Central memory CD8-positive, alpha-beta T cell (primary cell): ENCODE measurements around the gene MYL10.
"Not testable (repeated sequence)": the region's sequence is repeated elsewhere in the genome, so short reads cannot be mapped to it uniquely, and the experiment has no call there.

Experiments used
- ATAC-seq: fragments of 150-1000 bp; cut with Tn5 transposase; replicated peaks from 2 replicates; pipeline ENCODE4 v1.10.0; 2022; ENCODE audit warnings: mild to moderate bottlenecking, moderate FRiP score, moderate number of reproducible peaks; ENCODE audit not compliant: poor library complexity, severe bottlenecking; ENCODE audit errors: extremely low read depth
- DNase-seq, 2 donors: peaks; one replicate each; pipeline ENCODE4 v3.0.0; 2021; ENCODE audit warnings: low spot score in 2 of 2
- H3K27ac Mint-ChIP-seq: one replicate; pipeline ENCODE4 v1.8.0; 2022; ENCODE audit warnings: low read depth, mild to moderate bottlenecking, moderate library complexity, mixed read lengths
- H3K27me3 Mint-ChIP-seq: one replicate; pipeline ENCODE4 v1.8.0; 2022; ENCODE audit warnings: mixed read lengths
- H3K36me3 Mint-ChIP-seq: one replicate; pipeline ENCODE4 v1.8.0; 2022; ENCODE audit warnings: mild to moderate bottlenecking, moderate library complexity, mixed read lengths; ENCODE audit not compliant: insufficient read depth
- H3K4me1 Mint-ChIP-seq: one replicate; pipeline ENCODE4 v1.8.0; 2022; ENCODE audit warnings: mixed read lengths
- H3K4me3 Mint-ChIP-seq: one replicate; pipeline ENCODE4 v1.8.0; 2022; ENCODE audit warnings: mild to moderate bottlenecking, moderate library complexity, mixed read lengths
- H3K9me3 Mint-ChIP-seq: one replicate; pipeline ENCODE4 v1.8.0; 2022; ENCODE audit warnings: mixed read lengths

The MYL10 gene

DNA sequence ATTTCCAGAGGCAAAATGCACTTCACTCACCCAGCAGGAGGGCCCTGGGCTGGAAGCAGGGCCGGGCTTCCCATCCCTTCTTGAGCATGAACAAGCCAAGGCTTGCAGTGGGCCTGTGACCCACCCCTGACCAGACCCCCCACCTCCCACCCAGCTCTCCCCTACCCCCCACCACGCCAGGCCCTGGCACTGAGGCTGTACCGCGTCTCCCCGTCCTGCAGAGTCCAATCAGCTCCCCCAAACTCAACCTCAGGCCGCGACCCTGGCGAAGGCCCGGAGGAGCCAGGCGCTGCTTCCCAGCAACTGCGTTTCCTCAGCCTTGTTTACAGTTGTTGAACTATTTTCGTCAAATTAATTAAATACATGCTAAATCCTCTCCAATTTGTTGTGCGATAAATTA lies 16.9 kb upstream of the MYL10 start:
- no peaks in the 10 kb centered on the region for H3K36me3 Mint-ChIP-seq
- H3K4me1 Mint-ChIP-seq = no peaks in the 10 kb centered on the region
- no peak overlapping the region for H3K27ac Mint-ChIP-seq
- H3K9me3 Mint-ChIP-seq = no peaks in the 10 kb centered on the region
- DNase-seq = no peak
- H3K4me3 Mint-ChIP-seq = no peak overlapping the region
- peaks cover 42% of the 10 kb centered on the region for H3K27me3 Mint-ChIP-seq
- ATAC-seq = no peak

- Mint-ChIP-seq H3K27ac (no peak overlapping the region), H3K27me3 (peaks cover 31% of the 10 kb centered on the region), H3K4me3 (no peak overlapping the region), H3K9me3 (no peaks in the 10 kb centered on the region), H3K4me1 (no peaks in the 10 kb centered on the region), H3K36me3 (no peaks in the 10 kb centered on the region)
- no peak for ATAC-seq
- no peak for DNase-seq
Observed at GRCh38 chr7:101644879-101645278, 15.8 kb upstream of the MYL10 start.

GRCh38 chr7:101639127-101639526 lies 10.0 kb upstream of the MYL10 start:
- H3K27ac Mint-ChIP-seq, H3K4me1 Mint-ChIP-seq, DNase-seq, ATAC-seq, H3K9me3 Mint-ChIP-seq, H3K4me3 Mint-ChIP-seq, H3K36me3 Mint-ChIP-seq: not testable (repeated sequence)
- H3K27me3 Mint-ChIP-seq = peaks cover 18% of the 10 kb centered on the region

DNA sequence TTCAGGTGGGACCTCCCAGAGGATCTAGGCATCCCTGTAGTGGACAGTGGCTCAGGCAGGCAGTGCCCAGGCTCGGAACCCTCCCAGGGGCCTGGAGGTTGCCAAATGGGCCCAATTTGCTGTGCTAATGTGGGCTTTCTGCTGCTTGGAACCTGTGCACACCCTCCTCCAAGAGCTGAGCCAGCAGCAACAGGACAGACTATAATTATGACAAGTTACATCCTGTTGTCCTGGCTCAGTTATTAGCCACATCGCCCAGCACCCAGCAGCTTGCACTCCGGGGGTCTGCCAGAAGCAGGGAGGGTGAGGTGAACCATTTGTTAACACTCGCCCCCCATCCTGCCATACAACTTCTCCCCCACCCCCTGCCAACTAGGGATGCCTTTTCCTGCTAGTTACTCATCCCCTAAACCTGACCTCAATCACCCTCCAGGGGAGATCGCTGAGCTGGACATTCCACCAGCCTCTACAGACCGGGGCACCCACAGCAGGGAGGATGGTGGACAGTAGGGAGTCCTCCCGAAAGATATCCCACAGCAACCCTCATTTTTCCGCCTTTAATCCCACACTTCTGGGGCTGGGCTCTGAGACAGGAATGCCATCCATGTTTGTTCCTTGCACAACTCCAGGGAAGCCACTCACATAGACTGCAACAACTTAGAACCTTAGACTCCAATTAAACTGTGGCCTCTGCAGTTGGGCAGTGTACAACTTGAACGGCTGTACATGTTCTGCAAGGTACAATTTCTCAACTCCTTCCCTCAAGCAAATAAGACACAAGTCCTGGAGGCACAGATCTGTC lies 7.9 kb upstream of the MYL10 start:
- Mint-ChIP-seq H3K27me3 (peaks cover 24% of the 10 kb centered on the region), H3K4me3 (no peak overlapping the region), H3K9me3 (no peaks in the 10 kb centered on the region), H3K27ac (no peak overlapping the region), H3K36me3 (no peaks in the 10 kb centered on the region), H3K4me1 (no peaks in the 10 kb centered on the region)
- ATAC-seq (no peak), DNase-seq (no peak)

DNA sequence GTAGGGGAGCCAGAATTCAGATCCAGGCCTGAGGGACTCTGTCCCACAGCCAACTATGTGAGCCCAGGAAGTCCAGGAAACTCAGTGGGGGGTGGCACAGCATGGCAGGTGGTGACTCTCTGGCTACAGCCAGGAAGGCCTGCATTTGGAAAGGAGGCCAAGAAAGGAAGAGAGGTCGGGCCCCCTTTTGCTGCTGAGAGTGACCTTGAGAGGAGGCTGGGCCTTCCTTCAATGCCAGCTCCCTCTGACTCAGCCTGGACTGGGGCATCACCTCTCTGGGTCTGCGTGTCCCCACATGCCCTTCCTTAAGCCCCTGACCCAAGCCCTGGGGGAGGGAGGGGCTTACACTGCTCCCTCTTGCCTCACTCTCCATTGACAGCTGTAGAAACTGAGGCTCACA lies 6.4 kb upstream of the MYL10 start:
- peaks cover 35% of the 10 kb centered on the region for H3K27me3 Mint-ChIP-seq
- no peaks in the 10 kb centered on the region for H3K36me3 Mint-ChIP-seq
- no peaks in the 10 kb centered on the region for H3K9me3 Mint-ChIP-seq
- DNase-seq (no peak), ATAC-seq (no peak)
- no peak overlapping the region for H3K27ac Mint-ChIP-seq
- H3K4me1 Mint-ChIP-seq = no peaks in the 10 kb centered on the region
- H3K4me3 Mint-ChIP-seq = no peak overlapping the region

GRCh38 chr7:101634196-101634717 lies 5.2 kb upstream of the MYL10 start:
- H3K4me3 Mint-ChIP-seq = no peak overlapping the region
- DNase-seq (no peak), ATAC-seq (no peak)
- peaks cover 35% of the 10 kb centered on the region for H3K27me3 Mint-ChIP-seq
- no peaks in the 10 kb centered on the region for H3K4me1 Mint-ChIP-seq
- H3K36me3 Mint-ChIP-seq = no peaks in the 10 kb centered on the region
- no peaks in the 10 kb centered on the region for H3K9me3 Mint-ChIP-seq
- H3K27ac Mint-ChIP-seq = no peak overlapping the region

DNA sequence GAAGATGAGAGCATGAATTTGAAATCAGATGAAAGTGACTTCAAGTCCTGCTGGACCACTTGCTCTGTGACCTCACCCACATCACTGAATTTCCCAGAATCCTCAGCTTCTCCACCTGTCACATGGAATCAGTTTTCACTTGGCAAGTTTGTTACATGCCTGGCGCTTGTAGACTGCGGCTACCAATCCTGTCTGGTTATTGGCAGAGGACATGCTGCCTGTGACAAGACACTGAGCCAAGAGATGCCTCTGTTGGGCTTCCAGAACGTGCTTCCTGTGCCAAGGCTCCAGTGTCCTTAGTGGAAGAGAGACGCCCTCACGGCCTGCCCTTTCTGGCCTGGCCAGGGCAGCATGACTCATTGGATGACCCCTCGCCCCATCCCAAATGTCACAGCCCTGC lies 4.4 kb upstream of the MYL10 start:
- Mint-ChIP-seq H3K4me3 (no peak overlapping the region), H3K27ac (no peak overlapping the region), H3K9me3 (no peaks in the 10 kb centered on the region), H3K36me3 (no peaks in the 10 kb centered on the region), H3K27me3 (peaks cover 35% of the 10 kb centered on the region), H3K4me1 (no peaks in the 10 kb centered on the region)
- no peak for DNase-seq
- ATAC-seq = no peak

- DNase-seq (no peak), ATAC-seq (no peak)
- Mint-ChIP-seq H3K27ac (no peak overlapping the region), H3K4me1 (no peaks in the 10 kb centered on the region), H3K36me3 (no peaks in the 10 kb centered on the region), H3K4me3 (no peak overlapping the region), H3K27me3 (peaks cover 35% of the 10 kb centered on the region), H3K9me3 (no peaks in the 10 kb centered on the region)
Observed at GRCh38 chr7:101632641-101633040, 3.5 kb upstream of the MYL10 start.

DNA sequence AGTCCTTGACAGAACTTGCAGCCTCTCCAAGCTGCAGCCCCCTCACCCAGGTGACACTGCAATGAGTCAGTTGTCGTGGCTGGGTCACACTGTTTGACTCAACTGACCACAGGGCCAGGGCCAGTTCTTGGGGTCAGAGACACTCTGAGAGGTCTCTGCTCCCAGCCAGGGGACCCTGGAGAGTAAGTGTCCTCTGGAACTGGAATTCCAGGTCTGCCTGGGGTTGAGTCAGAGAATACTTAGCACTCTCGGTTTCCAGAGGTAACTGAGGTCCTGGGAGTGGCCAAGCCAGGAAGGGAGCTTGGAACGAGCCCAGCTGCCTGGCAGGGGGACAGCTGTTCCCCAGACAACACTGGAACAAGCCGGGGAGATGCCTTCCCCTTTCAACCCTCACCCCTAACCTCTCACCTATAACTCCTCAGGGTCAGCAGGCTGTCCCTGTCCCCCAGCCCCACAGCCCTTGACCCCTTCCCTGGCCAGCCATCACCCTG lies 2.2 kb upstream of the MYL10 start:
- ATAC-seq (no peak), DNase-seq (no peak)
- no peaks in the 10 kb centered on the region for H3K4me1 Mint-ChIP-seq
- H3K9me3 Mint-ChIP-seq = no peaks in the 10 kb centered on the region
- H3K4me3 Mint-ChIP-seq = no peak overlapping the region
- H3K27me3 Mint-ChIP-seq = peaks cover 43% of the 10 kb centered on the region
- H3K36me3 Mint-ChIP-seq = no peaks in the 10 kb centered on the region
- no peak overlapping the region for H3K27ac Mint-ChIP-seq

DNA sequence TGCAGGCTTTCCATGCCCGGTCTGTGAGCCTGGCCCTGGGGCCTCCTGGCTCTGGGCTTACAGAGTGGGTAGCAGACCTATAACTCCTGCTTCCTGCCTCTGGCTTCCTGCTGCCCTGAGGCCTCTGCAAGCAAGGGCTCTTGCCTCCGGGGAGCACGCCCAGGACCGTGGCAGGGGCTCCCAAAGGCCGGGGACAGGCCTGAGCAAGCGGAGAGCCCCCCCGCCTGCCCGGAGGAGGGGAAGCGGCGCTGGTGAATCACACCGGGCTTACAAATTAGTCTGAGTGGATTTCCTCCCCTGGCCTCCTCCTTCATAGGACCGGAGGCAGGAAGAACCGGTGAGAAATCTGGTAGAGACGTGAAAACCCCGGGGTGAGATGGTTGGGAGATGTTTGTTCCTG lies 1.5 kb upstream of the MYL10 start:
- no peak overlapping the region for H3K27ac Mint-ChIP-seq
- ATAC-seq (no peak), DNase-seq (no peak)
- H3K27me3 Mint-ChIP-seq = peaks cover 43% of the 10 kb centered on the region
- H3K4me3 Mint-ChIP-seq = no peak overlapping the region
- no peaks in the 10 kb centered on the region for H3K9me3 Mint-ChIP-seq
- no peaks in the 10 kb centered on the region for H3K36me3 Mint-ChIP-seq
- peaks cover 4% of the 10 kb centered on the region for H3K4me1 Mint-ChIP-seq

- H3K9me3 Mint-ChIP-seq = no peaks in the 10 kb centered on the region
- no peak overlapping the region for H3K4me3 Mint-ChIP-seq
- H3K27me3 Mint-ChIP-seq = peaks cover 43% of the 10 kb centered on the region
- DNase-seq (no peak), ATAC-seq (no peak)
- H3K36me3 Mint-ChIP-seq = no peaks in the 10 kb centered on the region
- no peak overlapping the region for H3K27ac Mint-ChIP-seq
- peaks cover 5% of the 10 kb centered on the region for H3K4me1 Mint-ChIP-seq
Observed at GRCh38 chr7:101628522-101628921, 574 bp downstream of the MYL10 start.

DNA sequence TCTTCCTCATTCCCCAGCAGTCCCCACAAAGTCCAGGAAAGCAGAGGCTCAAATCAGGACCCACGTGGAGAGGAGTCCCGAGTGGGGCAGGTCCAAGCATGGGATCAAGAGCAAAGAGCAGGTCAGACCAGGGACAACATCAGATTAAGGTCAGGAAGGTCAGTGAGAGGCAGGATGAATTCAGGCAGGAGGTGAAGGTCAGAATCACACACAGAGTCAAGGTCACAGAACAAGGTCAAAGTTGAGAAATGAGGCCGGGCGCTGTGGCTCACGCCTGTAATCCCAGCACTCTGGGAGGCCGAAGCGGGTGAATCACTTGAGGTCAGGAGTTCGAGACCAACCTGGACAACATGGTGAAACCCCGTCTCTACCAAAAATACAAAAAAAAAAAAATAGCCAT lies 2.3 kb downstream of the MYL10 start:
- no peak for ATAC-seq
- H3K36me3 Mint-ChIP-seq = no peaks in the 10 kb centered on the region
- H3K27ac Mint-ChIP-seq = no peak overlapping the region
- peaks cover 50% of the 10 kb centered on the region for H3K27me3 Mint-ChIP-seq
- no peak for DNase-seq
- no peak overlapping the region for H3K4me3 Mint-ChIP-seq
- H3K9me3 Mint-ChIP-seq = no peaks in the 10 kb centered on the region
- H3K4me1 Mint-ChIP-seq = peaks cover 5% of the 10 kb centered on the region

GRCh38 chr7:101626069-101626671 lies 2.9 kb downstream of the MYL10 start:
- DNase-seq = no peak
- Mint-ChIP-seq H3K9me3 (no peaks in the 10 kb centered on the region), H3K4me3 (no peak overlapping the region), H3K27ac (no peak overlapping the region), H3K27me3 (peaks cover 44% of the 10 kb centered on the region), H3K4me1 (peaks cover 5% of the 10 kb centered on the region), H3K36me3 (no peaks in the 10 kb centered on the region)
- no peak for ATAC-seq
